GM21576 (cell line): ENCODE results near the gene TEX10.
"Not testable (repeated sequence)": the region's sequence is repeated elsewhere in the genome, so short reads cannot be mapped to it uniquely, and the experiment has no call there.

Experiments used
- ATAC-seq: cut with Tn5 transposase; IDR thresholded peaks from one replicate; pipeline ENCODE4 v1.9.1; 2021; ENCODE audit warnings: mild to moderate bottlenecking, moderate library complexity; ENCODE audit not compliant: unreplicated experiment

The TEX10 gene

DNA sequence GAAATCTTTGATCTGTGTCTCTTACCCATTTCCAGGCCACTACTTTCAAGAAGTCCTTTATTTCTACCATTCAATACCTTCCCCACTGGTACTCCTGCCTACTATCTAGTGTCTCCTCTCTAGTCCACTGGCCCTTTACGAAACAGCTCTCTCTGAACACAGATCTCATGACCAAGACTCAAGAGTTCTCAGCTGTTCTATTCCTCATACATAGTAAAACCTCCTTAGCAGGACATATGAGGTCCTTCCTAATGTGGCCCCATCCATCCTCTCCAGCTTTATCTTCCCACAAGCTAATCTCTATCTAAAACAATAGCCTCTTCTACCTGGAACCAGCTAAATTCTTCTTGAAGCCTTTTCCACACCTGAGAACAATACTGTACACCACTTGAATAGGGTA, 2.6 kb downstream of the TEX10 start:
- no peak for ATAC-seq

DNA sequence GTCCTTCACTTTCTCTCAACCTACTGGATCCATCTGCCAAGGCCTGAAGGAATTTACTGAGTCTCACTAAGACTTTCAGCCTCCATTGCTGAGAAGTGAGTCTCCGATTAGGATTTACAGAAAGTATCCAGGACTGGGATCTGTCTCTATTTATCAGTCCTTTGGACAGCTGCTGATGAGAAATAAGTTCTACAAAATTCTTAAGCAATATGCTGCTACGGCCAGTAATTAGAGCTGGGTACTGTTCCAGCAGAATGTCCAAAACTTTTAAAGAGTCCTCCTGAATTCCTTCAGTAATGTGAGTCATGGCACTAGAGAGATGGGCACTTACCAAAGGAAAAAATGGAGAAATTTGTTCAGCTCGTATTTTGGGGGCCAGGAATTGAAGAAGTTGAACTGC, 5.9 kb downstream of the TEX10 start:
- ATAC-seq = no peak

DNA sequence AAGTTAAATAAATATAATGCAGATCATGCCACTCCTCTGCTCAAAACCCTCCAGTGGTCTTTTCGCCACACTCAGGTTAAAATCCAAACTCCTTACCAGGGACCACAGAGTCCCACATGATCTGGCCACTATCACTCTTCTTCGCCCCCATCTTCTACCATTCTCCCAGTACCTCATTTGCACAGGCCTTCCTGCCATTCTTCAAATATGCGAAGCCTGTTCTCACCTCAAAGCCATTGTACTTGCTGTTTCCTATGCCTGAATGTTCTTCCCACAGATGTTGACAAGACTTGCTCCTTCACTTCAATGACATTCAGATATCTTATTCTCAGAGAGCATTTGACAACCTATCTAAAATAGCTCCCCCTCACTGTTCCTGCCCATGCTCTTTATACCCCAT, 10.9 kb downstream of the TEX10 start:
- ATAC-seq = no peak

DNA sequence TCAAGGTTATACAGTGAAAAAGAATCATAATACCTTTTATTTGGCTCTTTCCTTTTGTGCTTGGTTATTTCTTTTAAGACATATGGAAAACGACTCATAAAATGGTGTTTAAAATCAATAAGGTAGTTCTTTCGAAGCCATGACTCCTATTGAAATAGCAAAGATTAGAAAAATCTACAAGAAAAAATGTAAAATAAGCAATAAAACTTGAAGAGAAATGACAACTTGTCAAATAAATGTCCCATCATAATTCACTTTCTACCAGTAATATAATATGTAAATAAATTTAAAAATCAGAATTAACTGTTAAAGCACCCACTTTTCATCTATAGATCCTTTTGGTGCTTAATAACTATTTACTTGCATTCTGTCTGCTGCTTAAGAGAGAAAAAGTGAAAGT, 12.5 kb downstream of the TEX10 start:
- ATAC-seq = no peak

DNA sequence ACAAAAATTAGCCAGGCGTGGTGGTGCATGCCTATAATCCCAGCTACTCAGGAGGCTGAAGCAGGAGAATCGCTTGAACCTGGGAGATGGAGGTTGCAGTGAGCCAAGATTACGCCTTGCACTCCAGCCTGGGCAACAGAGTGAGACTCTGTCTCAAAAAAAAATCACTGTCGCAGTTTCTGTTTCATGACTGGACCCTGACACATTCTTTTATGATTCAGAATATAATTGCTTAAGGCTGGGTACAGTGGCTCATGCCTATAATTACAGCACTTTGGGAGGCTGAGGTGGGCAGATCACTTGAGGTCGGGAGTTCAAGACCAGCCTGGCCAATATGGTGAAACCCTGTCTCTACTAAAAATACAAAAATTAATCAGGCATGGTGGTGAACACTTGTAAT, 14.0 kb downstream of the TEX10 start:
- ATAC-seq = not testable (repeated sequence)

DNA sequence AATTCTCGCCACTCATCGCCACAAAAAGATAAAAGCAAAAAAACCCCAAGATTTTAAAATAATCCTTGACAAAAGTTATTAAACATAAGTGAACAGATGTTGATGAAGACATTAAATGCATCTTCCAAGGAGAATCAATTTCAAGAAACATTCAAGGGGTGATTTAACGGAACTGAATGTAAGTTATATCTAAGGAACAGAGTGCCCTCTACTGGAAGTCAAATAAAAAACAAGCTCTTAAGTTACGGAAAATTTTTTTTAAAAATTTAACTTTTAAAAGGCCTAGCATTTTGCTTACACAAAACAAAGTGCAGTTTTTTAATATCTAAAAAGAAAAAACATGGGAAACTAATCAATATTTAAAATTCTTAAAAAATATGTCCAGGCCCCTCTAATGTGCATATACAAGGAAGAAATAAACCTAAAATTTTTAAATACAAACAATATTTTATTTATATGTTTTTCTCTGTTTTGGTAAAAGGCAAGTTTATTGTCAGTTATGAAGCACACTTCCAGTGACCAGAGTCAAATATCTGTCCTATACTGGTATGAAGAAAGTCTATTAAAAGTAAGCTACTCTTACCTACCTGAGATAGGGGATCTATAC, 28.0 kb downstream of the TEX10 start:
- no peak for ATAC-seq

DNA sequence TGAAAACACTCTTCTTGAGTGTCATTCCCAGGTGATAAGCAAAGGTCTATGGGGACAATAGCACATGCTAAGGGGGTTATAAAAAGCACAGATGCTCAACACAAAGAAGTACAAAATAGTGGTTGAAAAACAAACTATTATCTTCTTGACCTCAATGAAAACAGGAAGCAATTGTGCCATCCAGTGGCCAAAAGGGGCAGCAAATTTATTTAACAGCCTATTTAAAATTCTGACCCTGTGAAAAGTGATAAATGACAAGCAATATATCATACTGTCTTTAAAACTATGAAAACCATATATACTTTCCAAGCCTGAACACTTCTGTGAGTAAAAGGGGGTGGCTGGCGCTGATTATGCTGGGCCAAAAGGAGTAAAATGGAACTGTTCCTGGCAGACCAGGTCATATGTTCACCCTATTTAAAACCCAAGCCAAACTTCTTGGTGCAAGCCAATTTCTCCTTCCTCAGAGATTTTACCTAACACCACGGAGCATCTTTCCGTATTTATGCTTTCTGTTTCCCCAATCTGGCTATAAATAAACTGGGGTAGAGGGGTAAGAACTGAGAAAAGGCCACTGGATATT, 29.7 kb downstream of the TEX10 start:
- ATAC-seq = no peak

DNA sequence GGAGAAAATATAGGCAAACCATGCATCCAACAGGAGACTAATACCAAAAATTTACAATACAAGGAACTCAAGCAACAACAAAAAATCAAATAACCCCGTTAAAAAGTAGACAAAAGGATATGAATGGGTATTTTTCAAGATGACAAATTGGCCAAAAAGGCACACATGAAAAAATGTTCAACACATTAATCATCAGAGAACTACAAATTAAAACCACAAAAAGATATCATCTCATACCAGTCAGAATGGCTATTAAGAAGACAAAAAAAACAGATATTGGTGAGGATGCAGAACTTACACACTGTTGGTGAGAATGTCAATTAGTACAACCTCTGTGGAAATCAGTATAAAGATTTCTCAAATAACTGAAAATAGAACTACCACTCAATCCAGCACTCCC, 35.0 kb downstream of the TEX10 start:
- ATAC-seq = no peak

DNA sequence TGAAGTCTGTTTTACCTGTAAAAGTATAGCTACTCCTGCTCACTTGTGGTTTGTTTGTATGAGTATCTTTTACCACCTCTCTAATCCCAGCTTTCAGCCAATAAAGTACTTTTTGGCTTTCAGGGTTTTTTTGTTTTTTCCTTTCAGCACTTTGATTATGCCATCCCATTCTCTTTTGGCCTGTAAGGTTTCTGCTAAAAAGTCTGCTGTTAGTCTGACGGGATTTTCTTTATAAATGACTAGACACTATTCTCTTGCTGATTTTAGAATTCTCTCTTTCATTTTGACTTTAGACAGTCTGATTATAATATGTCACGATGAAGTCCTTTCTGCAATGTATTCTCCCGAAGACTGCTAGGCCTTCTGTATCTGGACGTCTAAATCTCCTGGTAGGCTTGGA, 37.2 kb downstream of the TEX10 start:
- no peak for ATAC-seq

DNA sequence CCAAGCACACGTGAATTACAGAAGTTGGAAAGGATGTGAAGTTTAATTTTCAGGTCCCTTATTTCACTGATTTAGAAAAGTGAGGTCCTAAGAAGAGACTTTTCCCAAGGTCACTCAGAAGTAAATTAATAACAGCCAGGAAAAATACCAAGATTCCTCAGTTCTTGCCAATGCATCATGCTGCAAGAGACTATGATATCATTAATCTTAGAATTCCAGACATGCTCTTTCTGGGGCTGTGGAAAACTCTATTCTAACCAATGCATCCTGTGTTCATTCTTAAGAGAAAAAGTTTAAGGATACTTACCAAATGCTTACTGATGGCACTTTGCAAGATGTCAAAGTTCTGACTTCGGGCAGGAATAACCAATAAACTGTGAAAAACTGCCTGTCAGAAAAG, 42.8 kb downstream of the TEX10 start:
- ATAC-seq = no peak

DNA sequence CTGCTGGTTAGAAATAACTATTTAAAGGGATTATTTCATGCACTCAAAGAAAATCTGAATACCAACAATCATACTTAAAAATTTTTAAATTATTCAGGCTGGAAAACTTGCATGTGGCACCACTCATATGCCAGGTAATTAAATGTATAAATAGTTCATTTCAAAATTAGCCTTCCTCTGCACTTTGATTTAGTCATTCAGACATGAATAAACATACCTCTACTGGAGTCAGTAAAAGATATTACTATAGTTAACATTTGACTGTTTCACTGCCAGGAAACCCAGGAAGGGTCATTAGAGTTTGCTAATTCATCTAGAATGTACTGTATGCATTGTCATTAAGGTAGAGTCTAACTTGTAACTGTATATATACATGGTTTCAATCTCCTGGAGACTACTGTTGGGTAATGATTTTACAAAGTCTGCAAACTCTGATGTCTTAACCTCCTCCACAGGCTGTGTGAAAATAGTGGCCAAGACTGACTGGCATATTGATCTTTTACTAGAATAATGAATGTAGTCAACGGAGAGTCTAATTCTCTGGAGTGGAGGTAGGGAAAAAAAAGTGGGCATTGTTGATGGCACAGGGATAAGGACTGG, 43.7 kb downstream of the TEX10 start:
- no peak for ATAC-seq

DNA sequence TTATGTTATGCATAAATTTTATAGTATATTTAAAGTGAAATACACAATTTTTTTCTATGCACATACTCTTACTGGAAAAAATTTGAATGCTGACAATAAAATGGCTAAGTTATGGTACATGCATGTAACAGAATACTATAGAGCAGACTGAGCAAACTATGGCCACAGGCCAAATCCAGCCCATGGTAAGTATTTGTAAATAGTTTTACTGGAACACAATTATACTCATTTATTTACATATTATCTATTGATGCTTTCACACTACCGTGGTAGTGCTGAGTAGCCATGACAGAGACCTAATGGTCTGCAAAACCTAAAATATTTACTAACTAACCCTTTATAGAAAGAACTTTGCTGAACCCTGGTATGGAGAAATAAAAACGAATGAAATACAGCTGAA, 45.7 kb downstream of the TEX10 start:
- no peak for ATAC-seq

DNA sequence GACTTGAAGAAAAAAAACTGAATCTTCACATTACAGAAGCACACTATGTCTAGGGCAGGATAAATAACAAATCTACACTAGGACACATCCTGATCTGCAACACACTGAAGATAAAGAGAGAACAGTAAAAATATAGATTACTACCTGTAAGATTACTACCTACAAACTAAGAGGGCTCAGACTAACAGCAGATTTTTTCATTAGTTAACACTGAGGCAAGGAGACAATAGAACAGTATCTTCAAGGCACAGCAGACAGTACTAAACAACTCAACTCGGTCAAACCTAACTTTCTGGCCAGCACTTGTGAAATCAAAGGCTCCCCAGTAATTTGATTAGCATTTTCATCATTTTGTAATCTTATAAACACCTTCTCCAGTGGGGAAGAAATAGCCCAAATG, 46.5 kb downstream of the TEX10 start:
- no peak for ATAC-seq

DNA sequence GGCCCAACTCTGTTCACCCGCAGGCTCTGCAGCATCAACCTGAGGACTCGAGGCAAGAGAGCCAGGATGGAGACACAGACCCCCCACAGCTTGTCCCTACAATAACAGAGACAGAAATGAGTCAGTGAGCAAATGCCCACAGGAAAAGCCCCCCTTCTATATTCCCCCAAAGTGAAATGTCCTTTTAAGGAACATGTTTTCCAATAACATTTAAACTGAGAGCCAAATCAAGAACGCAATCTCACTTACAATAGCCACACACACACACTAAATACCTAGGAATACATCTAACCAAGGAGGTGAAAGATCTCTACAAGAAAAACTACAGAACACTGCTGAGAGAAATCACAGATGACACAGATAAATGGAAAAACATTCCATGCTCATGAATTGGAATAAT, 49.0 kb downstream of the TEX10 start:
- no peak for ATAC-seq

DNA sequence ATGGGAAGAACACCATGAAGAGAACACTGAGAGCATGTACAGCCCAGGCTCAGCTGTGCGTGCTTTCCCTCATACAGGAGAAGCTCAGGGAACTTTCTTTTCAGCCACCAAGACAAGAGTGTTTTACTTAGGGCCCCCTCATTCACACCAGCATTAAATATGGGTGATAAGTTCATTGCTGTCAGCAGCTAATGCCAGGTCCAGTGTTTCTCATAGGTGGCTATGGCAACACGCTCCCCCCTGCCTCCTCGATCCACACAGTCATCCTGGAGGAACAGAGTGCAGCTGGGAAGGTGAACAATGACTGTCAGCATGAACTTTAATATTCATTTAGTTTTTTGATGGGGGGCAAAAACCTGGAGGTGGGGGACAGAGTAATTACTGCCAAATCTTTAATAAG, 54.4 kb downstream of the TEX10 start:
- ATAC-seq = no peak

DNA sequence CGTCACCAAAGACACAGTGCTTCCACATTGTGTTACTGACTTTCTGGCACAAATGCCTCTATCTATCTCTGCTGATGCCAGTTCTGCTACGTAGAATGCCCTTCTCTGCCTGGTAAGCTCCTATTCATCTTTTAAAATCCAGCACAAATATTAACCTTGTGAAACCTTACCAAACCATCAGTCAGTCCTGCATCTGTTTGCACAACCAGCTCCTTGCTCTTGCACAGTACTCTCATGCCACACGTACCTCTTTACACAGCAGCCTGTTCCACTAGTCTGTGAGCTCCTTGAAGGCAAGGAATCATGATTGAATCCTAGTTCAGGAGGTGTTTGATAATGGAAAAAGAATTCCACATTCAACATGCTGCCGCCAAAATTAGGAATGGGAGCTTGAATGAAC, 56.3 kb downstream of the TEX10 start:
- ATAC-seq = no peak

DNA sequence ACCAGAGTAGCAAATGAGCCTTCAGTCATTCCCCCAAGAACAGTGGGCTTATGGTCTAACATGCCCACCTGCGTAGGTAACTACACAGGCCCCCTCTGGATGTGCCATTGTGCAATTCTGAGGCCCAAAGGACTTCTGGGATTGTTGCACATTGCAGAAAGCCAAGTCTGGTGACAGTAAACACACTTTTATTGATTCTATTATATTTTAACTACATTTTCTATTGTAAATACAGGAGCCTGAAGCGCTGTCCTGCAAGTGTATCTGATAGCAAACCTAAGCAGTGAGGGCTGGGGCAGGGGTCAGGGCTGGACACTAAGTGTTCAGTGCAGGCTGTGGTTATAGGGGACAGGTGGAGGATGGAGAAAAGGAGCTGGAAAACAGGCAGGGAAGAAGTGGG, 57.5 kb downstream of the TEX10 start:
- ATAC-seq = no peak

DNA sequence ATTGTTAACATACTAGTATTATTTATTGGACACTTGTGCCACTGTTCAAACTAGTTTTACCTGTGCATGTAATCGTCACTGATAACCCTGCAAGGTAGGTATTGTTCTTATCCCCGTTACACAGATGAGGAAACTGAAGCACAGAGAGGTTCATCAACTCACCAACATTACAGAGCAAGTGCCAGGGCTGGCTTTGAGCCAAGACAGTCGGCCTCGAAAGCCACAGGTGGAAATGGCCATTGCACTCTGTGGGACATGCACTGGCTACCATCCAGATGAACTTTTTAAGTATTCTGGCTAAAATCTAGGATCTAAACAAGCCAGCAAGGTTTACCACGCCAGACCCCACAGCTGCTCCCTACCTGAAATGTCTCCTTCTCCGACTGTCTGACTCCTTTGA, 57.9 kb downstream of the TEX10 start:
- no peak for ATAC-seq

DNA sequence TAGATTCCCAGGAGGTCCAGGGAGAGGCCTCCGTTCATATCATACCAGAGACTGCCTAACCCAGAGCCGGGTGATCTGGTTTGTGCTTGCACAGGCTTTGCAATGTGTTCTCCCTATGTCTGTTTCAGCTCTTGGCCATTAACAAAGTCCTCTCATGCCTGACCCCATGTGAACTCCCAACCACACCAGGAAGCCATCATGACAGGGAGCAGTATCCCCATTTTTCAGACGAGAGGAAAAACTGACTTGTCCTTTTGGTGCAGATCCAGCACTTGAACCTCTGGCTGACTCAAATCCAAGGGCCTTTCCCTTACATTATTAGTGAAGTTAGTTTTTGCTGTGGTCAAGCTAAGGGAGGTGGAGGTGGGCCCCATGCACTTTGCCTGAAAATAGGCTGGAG, 58.4 kb downstream of the TEX10 start:
- ATAC-seq = no peak

DNA sequence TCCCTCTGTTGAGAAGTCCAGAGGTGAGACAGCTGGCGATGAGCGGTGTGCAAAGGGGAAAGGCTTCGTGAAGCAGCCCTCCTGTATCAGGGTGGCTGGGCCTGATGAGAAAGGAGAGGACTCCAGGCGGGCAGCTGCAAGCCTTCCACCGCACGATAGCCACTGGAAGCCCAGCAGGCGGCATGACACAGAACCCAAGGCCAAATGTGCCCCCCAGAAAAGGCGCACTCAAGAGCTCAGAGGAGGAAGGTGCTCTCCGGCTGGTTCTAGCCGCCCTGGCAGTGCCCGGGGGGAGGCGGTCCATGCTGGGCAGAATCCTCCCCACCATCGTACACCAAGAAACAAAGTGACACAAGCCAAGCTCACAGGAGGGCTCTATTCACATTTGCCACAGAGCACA, 60.3 kb downstream of the TEX10 start:
- no peak for ATAC-seq

DNA sequence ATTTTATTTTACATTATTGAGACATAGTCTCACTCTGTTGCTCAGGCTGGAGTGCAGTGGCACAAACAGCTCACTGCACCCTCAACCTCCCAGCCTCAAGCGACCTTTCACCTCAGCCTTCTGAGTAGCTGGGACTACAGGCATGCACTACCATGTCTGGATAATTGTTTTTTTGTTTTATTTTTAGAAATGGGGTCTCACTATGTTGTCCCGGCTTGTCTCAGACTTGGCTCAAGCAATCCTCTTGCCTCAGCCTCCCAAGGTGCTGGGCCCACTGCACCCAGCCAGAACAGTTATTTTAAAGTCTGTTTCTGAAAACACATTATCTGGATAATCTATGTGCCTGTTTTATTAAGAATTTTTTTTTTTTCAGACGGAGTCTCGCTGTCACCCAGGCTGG, 62.0 kb downstream of the TEX10 start:
- no peak for ATAC-seq

DNA sequence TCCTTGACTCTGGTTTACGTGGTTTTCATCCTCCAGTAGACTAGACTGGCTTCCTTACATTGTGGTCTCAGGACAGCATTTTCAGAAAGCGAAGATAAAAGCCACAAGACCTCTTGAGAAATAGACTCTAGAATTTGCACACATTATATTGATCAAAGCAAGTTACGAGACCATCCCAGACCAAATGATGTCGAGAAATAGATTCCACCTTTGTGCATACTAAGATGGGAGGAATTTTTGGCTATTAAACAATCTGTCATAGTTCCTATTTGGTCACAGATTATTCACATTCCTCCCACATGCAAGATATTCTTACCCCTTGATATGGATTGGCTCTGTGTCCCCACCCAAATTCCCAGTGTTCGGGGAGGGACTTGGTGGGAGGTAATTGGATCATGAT, 65.6 kb downstream of the TEX10 start:
- no peak for ATAC-seq

DNA sequence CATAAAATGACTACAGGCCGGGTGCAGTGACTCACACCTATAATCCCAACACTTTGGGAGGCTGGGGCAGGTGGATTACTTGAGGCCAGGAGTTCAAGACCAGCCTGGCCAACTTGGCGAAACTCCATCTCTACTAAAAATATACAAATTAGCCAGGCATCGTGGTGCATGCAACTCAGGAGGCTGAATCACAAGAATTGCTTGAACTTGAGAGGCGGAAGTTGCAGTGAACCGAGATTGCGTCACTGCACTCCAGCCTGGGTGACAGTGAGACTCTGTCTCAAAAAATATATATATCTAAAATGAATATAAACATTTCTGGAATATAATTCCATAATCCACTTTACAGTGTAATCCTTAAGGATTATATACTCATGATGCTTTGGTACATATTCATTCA, 66.5 kb downstream of the TEX10 start:
- no peak for ATAC-seq
